PFSK-1 (cell line): ENCODE results near the gene NTM.

Experiments
- FOXP2 ChIP-seq: optimal IDR thresholded peaks from 2 replicates; pipeline ENCODE3; 2011; ENCODE audit warnings: borderline replicate concordance, control low read depth, inconsistent platforms; ENCODE audit not compliant: insufficient read depth; ENCODE audit errors: extremely low read length, extremely low read depth
- POLR2AphosphoS5 ChIP-seq: IDR thresholded peaks from 2 replicates; pipeline ENCODE4 v1.6.1; 2012; ENCODE audit warnings: low read depth, mild to moderate bottlenecking, control low read depth, low read length, moderate library complexity
- SIN3A ChIP-seq: IDR thresholded peaks from 2 replicates; pipeline ENCODE4 v1.6.1; 2012; ENCODE audit warnings: mild to moderate bottlenecking, low read length, moderate library complexity, borderline replicate concordance; ENCODE audit not compliant: insufficient read depth
- TAF1 ChIP-seq: IDR thresholded peaks from 2 replicates; pipeline ENCODE4 v1.6.1; 2012; ENCODE audit warnings: low read length, control low read depth, borderline replicate concordance; ENCODE audit not compliant: insufficient read depth
- TF ChIP-seq, protein P1 (sequence below), 2 experiments: IDR thresholded peaks; 2 replicates each; pipeline versions ENCODE4 v1.6.1 to v1.8.0; 2011 to 2012; ENCODE audit warnings: low read depth in 2 of 2, low read length in 2 of 2, control low read depth in 1 of 2, inconsistent platforms in 1 of 2, mild to moderate bottlenecking in 1 of 2, moderate library complexity in 1 of 2; ENCODE audit not compliant: insufficient read depth in 1 of 2

Gene NTM

DNA sequence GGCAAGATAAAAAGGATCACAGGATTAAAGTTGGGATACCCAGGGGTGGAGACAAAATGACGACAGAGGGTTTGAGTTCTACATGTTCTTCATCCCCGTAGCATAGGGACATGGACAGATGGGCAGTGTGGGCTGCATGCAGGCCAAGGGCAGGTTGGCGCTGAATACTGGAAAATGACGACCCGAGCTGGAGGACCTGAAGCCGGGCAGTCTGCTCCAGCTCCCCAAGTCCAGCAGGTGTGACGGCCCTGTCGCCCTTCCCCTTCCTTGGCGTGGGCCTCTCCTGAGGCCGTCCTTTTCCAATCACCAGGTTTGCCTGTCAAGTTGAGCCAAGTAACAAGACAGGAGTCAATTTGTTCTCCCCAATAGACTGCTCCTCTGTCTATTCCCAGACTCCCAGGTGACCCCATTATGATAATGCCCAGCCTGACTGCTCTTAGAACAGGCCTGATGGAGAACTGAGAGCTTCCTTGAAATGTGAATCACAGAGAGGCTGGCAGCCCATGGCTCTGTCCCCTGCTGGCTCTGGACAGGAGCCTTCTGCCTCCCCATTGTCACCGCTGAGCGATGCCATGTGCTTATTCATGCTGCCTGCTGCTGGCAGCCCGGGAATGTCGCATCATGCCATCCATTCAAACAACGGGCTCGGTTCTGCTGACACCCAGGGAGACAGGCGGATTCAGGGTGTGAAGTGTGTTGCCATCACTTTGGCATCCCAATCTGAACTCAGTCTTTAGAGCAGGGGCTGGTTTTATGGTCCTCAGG, 392.1 kb downstream of the NTM start:
- no peak for TF ChIP-seq TAF1
- TF ChIP-seq POLR2AphosphoS5, result no peak
- no peak for TF ChIP-seq SIN3A
- TF ChIP-seq, protein P1, sequence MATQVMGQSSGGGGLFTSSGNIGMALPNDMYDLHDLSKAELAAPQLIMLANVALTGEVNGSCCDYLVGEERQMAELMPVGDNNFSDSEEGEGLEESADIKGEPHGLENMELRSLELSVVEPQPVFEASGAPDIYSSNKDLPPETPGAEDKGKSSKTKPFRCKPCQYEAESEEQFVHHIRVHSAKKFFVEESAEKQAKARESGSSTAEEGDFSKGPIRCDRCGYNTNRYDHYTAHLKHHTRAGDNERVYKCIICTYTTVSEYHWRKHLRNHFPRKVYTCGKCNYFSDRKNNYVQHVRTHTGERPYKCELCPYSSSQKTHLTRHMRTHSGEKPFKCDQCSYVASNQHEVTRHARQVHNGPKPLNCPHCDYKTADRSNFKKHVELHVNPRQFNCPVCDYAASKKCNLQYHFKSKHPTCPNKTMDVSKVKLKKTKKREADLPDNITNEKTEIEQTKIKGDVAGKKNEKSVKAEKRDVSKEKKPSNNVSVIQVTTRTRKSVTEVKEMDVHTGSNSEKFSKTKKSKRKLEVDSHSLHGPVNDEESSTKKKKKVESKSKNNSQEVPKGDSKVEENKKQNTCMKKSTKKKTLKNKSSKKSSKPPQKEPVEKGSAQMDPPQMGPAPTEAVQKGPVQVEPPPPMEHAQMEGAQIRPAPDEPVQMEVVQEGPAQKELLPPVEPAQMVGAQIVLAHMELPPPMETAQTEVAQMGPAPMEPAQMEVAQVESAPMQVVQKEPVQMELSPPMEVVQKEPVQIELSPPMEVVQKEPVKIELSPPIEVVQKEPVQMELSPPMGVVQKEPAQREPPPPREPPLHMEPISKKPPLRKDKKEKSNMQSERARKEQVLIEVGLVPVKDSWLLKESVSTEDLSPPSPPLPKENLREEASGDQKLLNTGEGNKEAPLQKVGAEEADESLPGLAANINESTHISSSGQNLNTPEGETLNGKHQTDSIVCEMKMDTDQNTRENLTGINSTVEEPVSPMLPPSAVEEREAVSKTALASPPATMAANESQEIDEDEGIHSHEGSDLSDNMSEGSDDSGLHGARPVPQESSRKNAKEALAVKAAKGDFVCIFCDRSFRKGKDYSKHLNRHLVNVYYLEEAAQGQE (IDR thresholded peaks at IDR 0.05; ENCODE audit: insufficient read depth in 1 of 2, low read depth in 2 of 2, low read length in 2 of 2), result no peak

DNA sequence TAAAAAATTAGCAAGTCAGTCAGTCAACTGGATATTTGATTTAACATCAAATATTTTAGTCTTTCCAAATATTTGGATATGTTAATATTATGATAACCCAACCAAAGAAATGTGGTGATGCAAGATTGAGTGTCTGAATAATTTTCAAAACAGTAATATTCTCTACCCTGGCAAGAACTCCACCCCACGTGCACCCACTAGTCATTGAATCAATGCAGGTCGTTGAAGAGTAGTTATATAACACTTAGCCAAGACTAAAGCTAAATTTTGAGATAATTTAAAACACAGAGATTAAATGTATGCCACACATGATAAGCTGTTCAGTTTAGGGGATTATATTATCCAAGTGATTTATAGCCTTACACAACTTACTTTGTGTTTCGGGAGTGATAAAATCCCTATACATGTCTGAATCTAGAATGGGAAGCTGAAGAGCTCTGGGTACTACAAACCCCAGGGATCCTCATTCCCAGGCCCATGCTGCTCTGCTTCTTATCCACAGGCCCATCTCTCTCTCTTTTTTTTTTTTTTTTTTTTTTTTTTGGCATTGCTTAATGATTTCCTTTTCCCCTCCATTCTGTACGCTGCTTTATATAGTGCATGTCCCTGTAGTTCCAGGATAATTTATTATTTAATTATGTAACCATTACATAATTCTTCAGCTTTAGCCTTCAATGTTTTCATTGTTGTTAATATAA, 392.9 kb downstream of the NTM start:
- no peak for TF ChIP-seq POLR2AphosphoS5
- no peak for TF ChIP-seq FOXP2
- TF ChIP-seq SIN3A, result no peak

DNA sequence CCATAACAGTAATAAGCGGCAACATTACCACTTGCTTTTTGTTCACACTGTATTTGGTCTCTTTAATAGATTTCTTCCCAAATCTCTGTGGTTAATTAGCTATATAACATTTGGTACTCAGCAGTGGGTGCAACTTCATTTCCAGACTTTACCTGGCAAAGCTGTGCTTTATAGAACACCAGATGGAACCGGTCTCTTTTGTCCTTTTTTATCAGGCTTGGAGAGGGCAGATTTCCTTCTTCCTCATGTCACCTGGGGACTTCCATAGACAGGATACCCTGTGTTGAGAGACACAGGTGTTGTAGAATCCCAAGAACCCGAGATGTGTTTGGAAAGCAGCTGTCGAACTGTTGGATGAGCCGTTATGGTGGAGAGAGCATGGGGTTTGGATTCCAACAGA, 393.7 kb downstream of the NTM start:
- TF ChIP-seq FOXP2 (no peak), POLR2AphosphoS5 (no peak), TAF1 (no peak), SIN3A (no peak)
- TF ChIP-seq, protein P1 (IDR thresholded peaks at IDR 0.05; ENCODE audit: insufficient read depth in 1 of 2, low read depth in 2 of 2, low read length in 2 of 2), result no peak

DNA sequence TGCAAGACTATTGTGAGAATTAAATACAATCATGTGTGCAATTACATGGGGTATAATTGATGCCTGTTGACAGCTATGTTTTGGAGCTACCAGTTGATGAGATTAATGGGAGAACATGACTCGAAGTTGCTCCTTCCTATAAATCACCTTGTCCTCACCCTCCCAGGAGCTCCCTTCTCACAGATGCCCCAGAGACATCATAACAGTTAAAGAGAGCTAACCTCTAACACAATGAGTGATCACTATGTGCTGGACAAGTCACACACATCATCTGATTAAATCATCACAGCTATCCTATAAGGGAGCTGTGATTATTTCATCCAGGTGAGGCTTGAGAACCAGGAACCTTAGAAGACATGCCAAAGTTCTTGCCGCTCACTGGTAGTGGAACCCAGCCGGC, 394.2 kb downstream of the NTM start:
- no peak for TF ChIP-seq POLR2AphosphoS5
- TF ChIP-seq TAF1, result no peak
- no peak for TF ChIP-seq SIN3A
- no peak for TF ChIP-seq FOXP2
- TF ChIP-seq, protein P1 (IDR thresholded peaks at IDR 0.05; ENCODE audit: insufficient read depth in 1 of 2, low read depth in 2 of 2, low read length in 2 of 2), result no peak

DNA sequence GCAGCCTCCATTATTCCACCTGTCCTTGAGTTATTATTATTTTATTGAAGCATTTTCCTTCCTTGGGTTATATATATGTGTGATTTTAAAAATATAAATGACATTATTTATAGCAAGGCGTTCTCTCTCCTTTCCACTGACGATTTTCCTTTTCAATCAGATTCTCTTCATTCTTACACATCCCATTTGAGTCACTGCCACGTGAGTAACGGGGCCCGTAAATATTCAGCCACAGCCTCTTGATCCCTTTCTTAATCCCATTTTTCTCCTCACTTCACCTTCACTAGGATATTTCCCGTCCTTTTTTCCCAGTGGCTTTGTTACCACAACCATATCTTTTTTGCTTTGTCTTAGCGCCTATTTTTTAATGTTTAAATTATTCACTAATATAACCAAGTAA, 396.2 kb downstream of the NTM start:
- TF ChIP-seq POLR2AphosphoS5 (no peak), FOXP2 (no peak)
- TF ChIP-seq, protein P1 (IDR thresholded peaks at IDR 0.05; ENCODE audit: insufficient read depth in 1 of 2, low read depth in 2 of 2, low read length in 2 of 2), result no peak
